Measurements from ENCODE around the gene PPM1H. TPM values are rescaled to one million over a fixed set of nuclear protein-coding genes. Genes with fewer than 3 reads are reported as not detected.

PPM1H gene
- total RNA-seq, 1 experiment from 2014 or later: 37.1 TPM

DNA sequence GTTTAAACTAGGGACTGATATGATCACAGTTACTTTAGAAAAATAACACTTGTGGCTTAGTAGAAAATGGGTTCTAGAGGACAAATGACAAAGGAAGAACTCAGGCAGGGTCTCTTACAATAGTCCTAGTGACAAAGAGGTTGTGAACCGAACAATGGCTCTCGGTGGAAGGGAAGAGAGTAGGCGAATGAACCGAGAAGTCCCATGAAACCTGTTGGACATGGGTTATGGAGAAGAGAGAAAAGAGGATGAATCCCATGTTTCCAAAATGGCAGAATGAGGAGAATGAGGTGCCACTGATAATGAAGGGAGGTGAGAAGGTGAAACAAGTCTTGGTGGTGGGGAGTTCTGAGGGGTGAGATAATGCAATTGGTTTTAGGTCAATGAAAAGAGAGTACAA is 94.1 kb downstream of the PPM1H start:
- H3K4me3 Mint-ChIP-seq: no peak overlapping the region
- H3K4me1 Mint-ChIP-seq: peaks cover 50% of the 10 kb centered on the region
- H3K27me3 Mint-ChIP-seq (ENCODE audit: low read depth): no peaks in the 10 kb centered on the region
- TF ChIP-seq SMAD3 (CRISPR knock-in tag; IDR thresholded peaks at IDR 0.05; ENCODE audit: borderline replicate concordance): no peak
- TF ChIP-seq FOXJ3 (CRISPR knock-in tag; IDR thresholded peaks at IDR 0.05; ENCODE audit: borderline replicate concordance): no peak
- TF ChIP-seq, protein P1, sequence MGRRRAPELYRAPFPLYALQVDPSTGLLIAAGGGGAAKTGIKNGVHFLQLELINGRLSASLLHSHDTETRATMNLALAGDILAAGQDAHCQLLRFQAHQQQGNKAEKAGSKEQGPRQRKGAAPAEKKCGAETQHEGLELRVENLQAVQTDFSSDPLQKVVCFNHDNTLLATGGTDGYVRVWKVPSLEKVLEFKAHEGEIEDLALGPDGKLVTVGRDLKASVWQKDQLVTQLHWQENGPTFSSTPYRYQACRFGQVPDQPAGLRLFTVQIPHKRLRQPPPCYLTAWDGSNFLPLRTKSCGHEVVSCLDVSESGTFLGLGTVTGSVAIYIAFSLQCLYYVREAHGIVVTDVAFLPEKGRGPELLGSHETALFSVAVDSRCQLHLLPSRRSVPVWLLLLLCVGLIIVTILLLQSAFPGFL (CRISPR knock-in tag; IDR thresholded peaks at IDR 0.05; ENCODE audit: borderline replicate concordance): no peak
- TF ChIP-seq GTF2I (CRISPR knock-in tag; conservative IDR thresholded peaks at IDR 0.05): no peak
- H3K36me3 Mint-ChIP-seq: peaks cover 17% of the 10 kb centered on the region
- POLR2A ChIA-PET: no interaction called here
- ATAC-seq (no peak), DNase-seq (ENCODE audit: low spot score) (no peak)
- peak overlapping the region; percentile 33 for H3K27ac Mint-ChIP-seq
- CTCF ChIA-PET: no interaction called here
- H3K9me3 Mint-ChIP-seq: peaks cover 24% of the 10 kb centered on the region

DNA sequence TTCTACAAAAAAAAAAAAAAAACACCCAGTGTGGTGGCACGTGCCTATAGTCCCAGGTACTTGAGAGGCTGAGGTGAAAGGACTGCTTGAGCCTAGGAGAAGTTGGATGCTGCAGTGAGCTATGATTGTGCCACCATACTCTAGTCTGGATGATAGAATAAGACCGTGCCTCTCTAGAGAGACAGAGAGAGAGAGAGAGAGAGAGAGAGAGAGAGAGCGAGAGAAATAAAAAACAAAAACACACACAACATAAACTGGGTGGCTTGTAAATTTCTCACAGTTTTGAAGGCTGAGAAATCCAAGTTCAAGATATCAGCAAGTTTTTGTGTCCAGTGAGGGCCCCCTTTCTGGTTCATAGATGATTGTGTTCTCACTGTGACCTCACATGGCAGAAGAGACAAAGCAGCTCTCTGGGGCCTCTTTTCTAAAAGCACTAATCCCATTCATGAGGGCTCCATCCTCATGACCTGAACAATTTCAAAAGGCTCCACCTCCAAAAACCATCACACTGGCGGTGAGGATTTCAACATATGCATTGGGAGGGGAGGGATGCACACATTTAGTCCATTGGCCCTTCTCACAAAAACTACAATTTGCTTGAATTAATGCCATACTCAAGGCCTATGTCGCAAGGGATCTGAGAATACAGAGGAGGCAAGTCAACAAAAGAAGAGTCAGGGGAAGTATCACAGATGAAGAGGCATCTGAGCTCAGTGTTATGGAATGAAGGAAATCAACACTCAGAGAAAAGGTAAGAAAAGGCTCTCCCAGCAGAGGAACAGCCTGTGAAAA is 94.9 kb downstream of the PPM1H start:
- TF ChIP-seq TEAD4 (CRISPR knock-in tag; IDR thresholded peaks at IDR 0.05) (no peak), NFE2L1 (CRISPR knock-in tag; IDR thresholded peaks at IDR 0.05) (no peak)
- TF ChIP-seq, protein P2, sequence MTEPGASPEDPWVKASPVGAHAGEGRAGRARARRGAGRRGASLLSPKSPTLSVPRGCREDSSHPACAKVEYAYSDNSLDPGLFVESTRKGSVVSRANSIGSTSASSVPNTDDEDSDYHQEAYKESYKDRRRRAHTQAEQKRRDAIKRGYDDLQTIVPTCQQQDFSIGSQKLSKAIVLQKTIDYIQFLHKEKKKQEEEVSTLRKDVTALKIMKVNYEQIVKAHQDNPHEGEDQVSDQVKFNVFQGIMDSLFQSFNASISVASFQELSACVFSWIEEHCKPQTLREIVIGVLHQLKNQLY (CRISPR knock-in tag; IDR thresholded peaks at IDR 0.05): no peak
- H3K4me1 Mint-ChIP-seq: peaks cover 45% of the 10 kb centered on the region
- H3K27ac Mint-ChIP-seq: no peak overlapping the region
- peaks cover 24% of the 10 kb centered on the region for H3K9me3 Mint-ChIP-seq
- H3K27me3 Mint-ChIP-seq (ENCODE audit: low read depth): no peaks in the 10 kb centered on the region
- ATAC-seq (no peak), DNase-seq (ENCODE audit: low spot score) (no peak)
- no peak overlapping the region for H3K4me3 Mint-ChIP-seq
- peaks cover 17% of the 10 kb centered on the region for H3K36me3 Mint-ChIP-seq
- ChIA-PET POLR2A (no interaction called here), CTCF (no interaction called here)

DNA sequence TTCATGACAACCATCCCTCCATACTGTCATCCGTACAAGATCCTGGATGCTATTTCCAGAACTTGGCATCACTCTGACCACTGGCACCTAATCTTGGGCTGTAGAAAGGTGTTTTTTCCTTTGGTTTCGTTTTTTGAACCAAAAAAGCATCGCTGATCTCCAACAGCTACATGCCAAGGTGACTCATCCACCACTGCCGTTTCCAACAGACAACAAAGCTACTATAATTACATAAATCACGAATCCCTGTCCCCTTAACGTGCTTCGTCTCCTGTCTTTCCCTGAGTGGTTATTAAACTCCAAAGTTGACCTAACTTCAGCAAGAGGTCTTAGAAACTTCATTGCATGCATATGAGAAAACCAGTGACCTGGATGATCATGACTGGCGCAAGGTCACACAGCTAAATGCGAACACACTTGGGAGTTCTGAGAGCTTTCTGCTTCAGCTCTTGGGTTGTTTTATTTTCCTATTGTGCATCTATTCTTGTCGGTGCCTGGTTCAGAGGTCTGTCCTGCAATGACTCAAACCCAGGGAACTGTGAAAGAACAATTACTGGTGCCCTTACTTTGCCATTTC is 99.9 kb downstream of the PPM1H start:
- POLR2A ChIA-PET: no interaction called here
- Mint-ChIP-seq H3K27me3 (ENCODE audit: low read depth) (no peaks in the 10 kb centered on the region), H3K9me3 (peaks cover 6% of the 10 kb centered on the region; the same call in 1 of the 2 replicates), H3K36me3 (peaks cover 10% of the 10 kb centered on the region), H3K27ac (no peak overlapping the region), H3K4me3 (no peak overlapping the region), H3K4me1 (peaks cover 28% of the 10 kb centered on the region)
- TF ChIP-seq, protein P3, sequence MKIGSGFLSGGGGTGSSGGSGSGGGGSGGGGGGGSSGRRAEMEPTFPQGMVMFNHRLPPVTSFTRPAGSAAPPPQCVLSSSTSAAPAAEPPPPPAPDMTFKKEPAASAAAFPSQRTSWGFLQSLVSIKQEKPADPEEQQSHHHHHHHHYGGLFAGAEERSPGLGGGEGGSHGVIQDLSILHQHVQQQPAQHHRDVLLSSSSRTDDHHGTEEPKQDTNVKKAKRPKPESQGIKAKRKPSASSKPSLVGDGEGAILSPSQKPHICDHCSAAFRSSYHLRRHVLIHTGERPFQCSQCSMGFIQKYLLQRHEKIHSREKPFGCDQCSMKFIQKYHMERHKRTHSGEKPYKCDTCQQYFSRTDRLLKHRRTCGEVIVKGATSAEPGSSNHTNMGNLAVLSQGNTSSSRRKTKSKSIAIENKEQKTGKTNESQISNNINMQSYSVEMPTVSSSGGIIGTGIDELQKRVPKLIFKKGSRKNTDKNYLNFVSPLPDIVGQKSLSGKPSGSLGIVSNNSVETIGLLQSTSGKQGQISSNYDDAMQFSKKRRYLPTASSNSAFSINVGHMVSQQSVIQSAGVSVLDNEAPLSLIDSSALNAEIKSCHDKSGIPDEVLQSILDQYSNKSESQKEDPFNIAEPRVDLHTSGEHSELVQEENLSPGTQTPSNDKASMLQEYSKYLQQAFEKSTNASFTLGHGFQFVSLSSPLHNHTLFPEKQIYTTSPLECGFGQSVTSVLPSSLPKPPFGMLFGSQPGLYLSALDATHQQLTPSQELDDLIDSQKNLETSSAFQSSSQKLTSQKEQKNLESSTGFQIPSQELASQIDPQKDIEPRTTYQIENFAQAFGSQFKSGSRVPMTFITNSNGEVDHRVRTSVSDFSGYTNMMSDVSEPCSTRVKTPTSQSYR (CRISPR knock-in tag; IDR thresholded peaks at IDR 0.05): no peak
- no peak for TF ChIP-seq ELF4 (CRISPR knock-in tag; IDR thresholded peaks at IDR 0.05; ENCODE audit: low read depth)
- no peak for TF ChIP-seq ETV6 (CRISPR knock-in tag; IDR thresholded peaks at IDR 0.05)
- TF ChIP-seq, protein P4, sequence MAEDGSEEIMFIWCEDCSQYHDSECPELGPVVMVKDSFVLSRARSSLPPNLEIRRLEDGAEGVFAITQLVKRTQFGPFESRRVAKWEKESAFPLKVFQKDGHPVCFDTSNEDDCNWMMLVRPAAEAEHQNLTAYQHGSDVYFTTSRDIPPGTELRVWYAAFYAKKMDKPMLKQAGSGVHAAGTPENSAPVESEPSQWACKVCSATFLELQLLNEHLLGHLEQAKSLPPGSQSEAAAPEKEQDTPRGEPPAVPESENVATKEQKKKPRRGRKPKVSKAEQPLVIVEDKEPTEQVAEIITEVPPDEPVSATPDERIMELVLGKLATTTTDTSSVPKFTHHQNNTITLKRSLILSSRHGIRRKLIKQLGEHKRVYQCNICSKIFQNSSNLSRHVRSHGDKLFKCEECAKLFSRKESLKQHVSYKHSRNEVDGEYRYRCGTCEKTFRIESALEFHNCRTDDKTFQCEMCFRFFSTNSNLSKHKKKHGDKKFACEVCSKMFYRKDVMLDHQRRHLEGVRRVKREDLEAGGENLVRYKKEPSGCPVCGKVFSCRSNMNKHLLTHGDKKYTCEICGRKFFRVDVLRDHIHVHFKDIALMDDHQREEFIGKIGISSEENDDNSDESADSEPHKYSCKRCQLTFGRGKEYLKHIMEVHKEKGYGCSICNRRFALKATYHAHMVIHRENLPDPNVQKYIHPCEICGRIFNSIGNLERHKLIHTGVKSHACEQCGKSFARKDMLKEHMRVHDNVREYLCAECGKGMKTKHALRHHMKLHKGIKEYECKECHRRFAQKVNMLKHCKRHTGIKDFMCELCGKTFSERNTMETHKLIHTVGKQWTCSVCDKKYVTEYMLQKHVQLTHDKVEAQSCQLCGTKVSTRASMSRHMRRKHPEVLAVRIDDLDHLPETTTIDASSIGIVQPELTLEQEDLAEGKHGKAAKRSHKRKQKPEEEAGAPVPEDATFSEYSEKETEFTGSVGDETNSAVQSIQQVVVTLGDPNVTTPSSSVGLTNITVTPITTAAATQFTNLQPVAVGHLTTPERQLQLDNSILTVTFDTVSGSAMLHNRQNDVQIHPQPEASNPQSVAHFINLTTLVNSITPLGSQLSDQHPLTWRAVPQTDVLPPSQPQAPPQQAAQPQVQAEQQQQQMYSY (CRISPR knock-in tag; IDR thresholded peaks at IDR 0.05): no peak
- TF ChIP-seq CREM (CRISPR knock-in tag; IDR thresholded peaks at IDR 0.05): no peak
- TF ChIP-seq ZNF121 (CRISPR knock-in tag; IDR thresholded peaks at IDR 0.05): no peak
- no peak for TF ChIP-seq ZBTB21 (CRISPR knock-in tag; IDR thresholded peaks at IDR 0.05; ENCODE audit: borderline replicate concordance)
- TF ChIP-seq ZNF317 (CRISPR knock-in tag; IDR thresholded peaks at IDR 0.05; ENCODE audit: borderline replicate concordance, low read depth): no peak
- TF ChIP-seq, protein P5, sequence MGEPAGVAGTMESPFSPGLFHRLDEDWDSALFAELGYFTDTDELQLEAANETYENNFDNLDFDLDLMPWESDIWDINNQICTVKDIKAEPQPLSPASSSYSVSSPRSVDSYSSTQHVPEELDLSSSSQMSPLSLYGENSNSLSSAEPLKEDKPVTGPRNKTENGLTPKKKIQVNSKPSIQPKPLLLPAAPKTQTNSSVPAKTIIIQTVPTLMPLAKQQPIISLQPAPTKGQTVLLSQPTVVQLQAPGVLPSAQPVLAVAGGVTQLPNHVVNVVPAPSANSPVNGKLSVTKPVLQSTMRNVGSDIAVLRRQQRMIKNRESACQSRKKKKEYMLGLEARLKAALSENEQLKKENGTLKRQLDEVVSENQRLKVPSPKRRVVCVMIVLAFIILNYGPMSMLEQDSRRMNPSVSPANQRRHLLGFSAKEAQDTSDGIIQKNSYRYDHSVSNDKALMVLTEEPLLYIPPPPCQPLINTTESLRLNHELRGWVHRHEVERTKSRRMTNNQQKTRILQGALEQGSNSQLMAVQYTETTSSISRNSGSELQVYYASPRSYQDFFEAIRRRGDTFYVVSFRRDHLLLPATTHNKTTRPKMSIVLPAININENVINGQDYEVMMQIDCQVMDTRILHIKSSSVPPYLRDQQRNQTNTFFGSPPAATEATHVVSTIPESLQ (CRISPR knock-in tag; IDR thresholded peaks at IDR 0.05): no peak
- no peak for TF ChIP-seq FOXJ3 (CRISPR knock-in tag; IDR thresholded peaks at IDR 0.05; ENCODE audit: borderline replicate concordance)
- no peak for ATAC-seq
- CTCF ChIA-PET: interaction anchor here (1.0 to 1.2 kb wide), 4 partner anchors 9 to 149 kb away, joined by 3 to 4 read pairs (median 3); no protein-coding TSS in a partner anchor
- no peak for DNase-seq (ENCODE audit: low spot score)

Data from WTC11 (cell line).